Measurements from ENCODE around the gene CKLF. TPM values are rescaled to one million over a fixed set of nuclear protein-coding genes. Genes with fewer than 3 reads are reported as not detected.

CKLF gene
- total RNA-seq, 1 donor from 2014 or later: 17.9 TPM

GRCh38 chr16:66596986-66597848 lies 44.8 kb downstream of the CKLF start:
- Mint-ChIP-seq H3K36me3 (ENCODE audit: unreplicated experiment) (no peaks in the 10 kb centered on the region), H3K4me3 (ENCODE audit: unreplicated experiment) (no peak overlapping the region), H3K4me1 (ENCODE audit: low read depth, unreplicated experiment) (no peaks in the 10 kb centered on the region), H3K27ac (ENCODE audit: unreplicated experiment) (no peak overlapping the region), H3K9me3 (ENCODE audit: unreplicated experiment) (no peaks in the 10 kb centered on the region), H3K27me3 (ENCODE audit: unreplicated experiment) (no peaks in the 10 kb centered on the region)
- DNase-seq: no peak
- no peak for TF ChIP-seq CTCF (IDR thresholded peaks at IDR 0.05; ENCODE audit: partially characterized antibody, unreplicated experiment)

GRCh38 chr16:66598111-66598510 lies 45.7 kb downstream of the CKLF start:
- Mint-ChIP-seq H3K9me3 (ENCODE audit: unreplicated experiment) (no peaks in the 10 kb centered on the region), H3K4me1 (ENCODE audit: low read depth, unreplicated experiment) (no peaks in the 10 kb centered on the region), H3K27me3 (ENCODE audit: unreplicated experiment) (peaks cover 4% of the 10 kb centered on the region), H3K27ac (ENCODE audit: unreplicated experiment) (no peak overlapping the region), H3K36me3 (ENCODE audit: unreplicated experiment) (no peaks in the 10 kb centered on the region), H3K4me3 (ENCODE audit: unreplicated experiment) (no peak overlapping the region)
- no peak for TF ChIP-seq CTCF (IDR thresholded peaks at IDR 0.05; ENCODE audit: partially characterized antibody, unreplicated experiment)
- DNase-seq: no peak

- H3K27ac Mint-ChIP-seq (ENCODE audit: unreplicated experiment): no peak overlapping the region
- H3K9me3 Mint-ChIP-seq (ENCODE audit: unreplicated experiment): peaks cover 5% of the 10 kb centered on the region
- no peaks in the 10 kb centered on the region for H3K36me3 Mint-ChIP-seq (ENCODE audit: unreplicated experiment)
- no peak overlapping the region for H3K4me3 Mint-ChIP-seq (ENCODE audit: unreplicated experiment)
- DNase-seq: no peak
- H3K27me3 Mint-ChIP-seq (ENCODE audit: unreplicated experiment): peaks cover 12% of the 10 kb centered on the region
- TF ChIP-seq CTCF (IDR thresholded peaks at IDR 0.05; ENCODE audit: partially characterized antibody, unreplicated experiment): no peak
- H3K4me1 Mint-ChIP-seq (ENCODE audit: low read depth, unreplicated experiment): peaks cover 4% of the 10 kb centered on the region
These were observed 47.4 kb downstream of the CKLF start for GRCh38 chr16:66599726-66600125.

- Mint-ChIP-seq H3K9me3 (ENCODE audit: unreplicated experiment) (peaks cover 5% of the 10 kb centered on the region), H3K36me3 (ENCODE audit: unreplicated experiment) (no peaks in the 10 kb centered on the region), H3K27me3 (ENCODE audit: unreplicated experiment) (peaks cover 12% of the 10 kb centered on the region), H3K27ac (ENCODE audit: unreplicated experiment) (no peak overlapping the region), H3K4me1 (ENCODE audit: low read depth, unreplicated experiment) (peaks cover 4% of the 10 kb centered on the region), H3K4me3 (ENCODE audit: unreplicated experiment) (no peak overlapping the region)
- DNase-seq: no peak
- TF ChIP-seq CTCF (IDR thresholded peaks at IDR 0.05; ENCODE audit: partially characterized antibody, unreplicated experiment): no peak
These were observed 48.1 kb downstream of the CKLF start for GRCh38 chr16:66600477-66600876.

GRCh38 chr16:66601471-66601870 lies 49.1 kb downstream of the CKLF start:
- DNase-seq: no peak
- no peak for TF ChIP-seq CTCF (IDR thresholded peaks at IDR 0.05; ENCODE audit: partially characterized antibody, unreplicated experiment)
- Mint-ChIP-seq H3K4me3 (ENCODE audit: unreplicated experiment) (no peak overlapping the region), H3K27me3 (ENCODE audit: unreplicated experiment) (peaks cover 14% of the 10 kb centered on the region), H3K36me3 (ENCODE audit: unreplicated experiment) (no peaks in the 10 kb centered on the region), H3K4me1 (ENCODE audit: low read depth, unreplicated experiment) (peaks cover 9% of the 10 kb centered on the region), H3K27ac (ENCODE audit: unreplicated experiment) (no peak overlapping the region), H3K9me3 (ENCODE audit: unreplicated experiment) (peaks cover 5% of the 10 kb centered on the region)
